Activated CD8-positive, alpha-beta memory T cell treated with anti-CD3 and anti-CD28 coated beads, Interleukin-2, amount 50 U/mL, for 1 hour (primary cell): ENCODE results near the gene CADM1.

ENCODE experiments used
- DNase-seq: peaks from one replicate; pipeline ENCODE4 v3.0.0-alpha.2; 2020; ENCODE audit errors: extremely low read depth

CADM1 gene

DNA sequence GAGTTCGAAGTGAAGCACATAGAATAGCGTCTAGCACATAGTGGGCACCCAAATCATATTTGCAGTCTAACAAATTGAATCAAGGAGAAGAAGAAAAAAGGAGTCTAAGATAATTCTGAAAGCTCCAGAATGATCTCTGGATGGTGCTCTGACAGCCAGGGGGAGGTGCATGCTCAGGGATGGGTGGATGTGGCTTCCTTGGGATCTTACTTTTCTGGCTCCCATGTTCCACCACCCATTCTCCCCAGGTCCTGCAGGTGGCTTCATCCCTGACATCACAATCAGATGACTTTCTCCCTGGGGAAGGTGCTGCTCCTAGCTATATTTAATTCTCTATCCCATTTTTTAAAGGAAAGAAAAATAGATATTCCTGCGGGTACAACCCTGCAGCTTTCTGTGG is 381.9 kb downstream of the CADM1 start:
- no peak for DNase-seq
